ENCODE results near the gene SORT1.

The SORT1 gene

GRCh38 chr1:109280862-109281261 lies 116.9 kb downstream of the SORT1 start (continued):
- TF ChIP-seq TOX (CRISPR knock-in tag; IDR thresholded peaks at IDR 0.05; ENCODE audit: borderline replicate concordance): no peak

DNA sequence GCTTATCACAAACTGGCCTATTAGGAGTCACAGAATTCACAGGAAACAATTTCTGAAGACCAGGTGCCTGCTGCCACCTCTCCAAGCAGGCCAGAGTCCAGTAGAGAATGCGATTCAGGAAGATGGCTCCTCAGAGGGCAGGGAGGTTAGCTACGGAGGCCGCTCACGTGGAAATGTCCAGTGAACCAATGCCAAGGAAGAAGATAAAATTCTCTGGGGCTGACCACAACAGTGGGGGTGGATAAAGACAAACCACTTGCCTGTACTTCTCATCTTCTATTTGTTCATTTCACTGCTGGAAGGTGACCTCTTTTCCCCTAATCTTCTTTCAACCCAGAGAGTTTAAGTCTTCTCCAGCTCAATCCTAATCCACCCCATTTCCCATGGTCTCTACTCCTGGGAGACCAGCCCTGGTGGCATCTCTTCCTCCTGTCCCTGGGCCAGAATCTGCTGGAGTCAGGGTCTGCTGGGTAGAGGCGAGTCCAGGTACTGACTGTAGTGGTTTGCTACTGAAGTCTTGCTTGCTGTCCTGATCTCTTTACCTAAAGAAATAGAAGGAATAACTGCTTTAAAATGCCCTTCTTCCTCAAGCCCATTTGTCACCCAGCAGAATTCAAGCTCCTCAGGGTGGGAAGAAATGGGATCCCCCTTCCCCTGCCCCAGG lies 118.0 kb downstream of the SORT1 start:
- TF ChIP-seq OSR1 (CRISPR knock-in tag; IDR thresholded peaks at IDR 0.05) (no peak), GLIS3 (CRISPR knock-in tag; IDR thresholded peaks at IDR 0.05) (no peak), TCF4 (CRISPR knock-in tag; IDR thresholded peaks at IDR 0.05; ENCODE audit: borderline replicate concordance) (no peak), POU6F1 (CRISPR knock-in tag; IDR thresholded peaks at IDR 0.05; ENCODE audit: borderline replicate concordance, low read depth) (no peak), PATZ1 (CRISPR knock-in tag; IDR thresholded peaks at IDR 0.05; ENCODE audit: borderline replicate concordance) (no peak)
- TF ChIP-seq, protein P1, sequence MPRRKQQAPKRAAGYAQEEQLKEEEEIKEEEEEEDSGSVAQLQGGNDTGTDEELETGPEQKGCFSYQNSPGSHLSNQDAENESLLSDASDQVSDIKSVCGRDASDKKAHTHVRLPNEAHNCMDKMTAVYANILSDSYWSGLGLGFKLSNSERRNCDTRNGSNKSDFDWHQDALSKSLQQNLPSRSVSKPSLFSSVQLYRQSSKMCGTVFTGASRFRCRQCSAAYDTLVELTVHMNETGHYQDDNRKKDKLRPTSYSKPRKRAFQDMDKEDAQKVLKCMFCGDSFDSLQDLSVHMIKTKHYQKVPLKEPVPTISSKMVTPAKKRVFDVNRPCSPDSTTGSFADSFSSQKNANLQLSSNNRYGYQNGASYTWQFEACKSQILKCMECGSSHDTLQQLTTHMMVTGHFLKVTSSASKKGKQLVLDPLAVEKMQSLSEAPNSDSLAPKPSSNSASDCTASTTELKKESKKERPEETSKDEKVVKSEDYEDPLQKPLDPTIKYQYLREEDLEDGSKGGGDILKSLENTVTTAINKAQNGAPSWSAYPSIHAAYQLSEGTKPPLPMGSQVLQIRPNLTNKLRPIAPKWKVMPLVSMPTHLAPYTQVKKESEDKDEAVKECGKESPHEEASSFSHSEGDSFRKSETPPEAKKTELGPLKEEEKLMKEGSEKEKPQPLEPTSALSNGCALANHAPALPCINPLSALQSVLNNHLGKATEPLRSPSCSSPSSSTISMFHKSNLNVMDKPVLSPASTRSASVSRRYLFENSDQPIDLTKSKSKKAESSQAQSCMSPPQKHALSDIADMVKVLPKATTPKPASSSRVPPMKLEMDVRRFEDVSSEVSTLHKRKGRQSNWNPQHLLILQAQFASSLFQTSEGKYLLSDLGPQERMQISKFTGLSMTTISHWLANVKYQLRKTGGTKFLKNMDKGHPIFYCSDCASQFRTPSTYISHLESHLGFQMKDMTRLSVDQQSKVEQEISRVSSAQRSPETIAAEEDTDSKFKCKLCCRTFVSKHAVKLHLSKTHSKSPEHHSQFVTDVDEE (CRISPR knock-in tag; IDR thresholded peaks at IDR 0.05): no peak
- TF ChIP-seq, protein P2, sequence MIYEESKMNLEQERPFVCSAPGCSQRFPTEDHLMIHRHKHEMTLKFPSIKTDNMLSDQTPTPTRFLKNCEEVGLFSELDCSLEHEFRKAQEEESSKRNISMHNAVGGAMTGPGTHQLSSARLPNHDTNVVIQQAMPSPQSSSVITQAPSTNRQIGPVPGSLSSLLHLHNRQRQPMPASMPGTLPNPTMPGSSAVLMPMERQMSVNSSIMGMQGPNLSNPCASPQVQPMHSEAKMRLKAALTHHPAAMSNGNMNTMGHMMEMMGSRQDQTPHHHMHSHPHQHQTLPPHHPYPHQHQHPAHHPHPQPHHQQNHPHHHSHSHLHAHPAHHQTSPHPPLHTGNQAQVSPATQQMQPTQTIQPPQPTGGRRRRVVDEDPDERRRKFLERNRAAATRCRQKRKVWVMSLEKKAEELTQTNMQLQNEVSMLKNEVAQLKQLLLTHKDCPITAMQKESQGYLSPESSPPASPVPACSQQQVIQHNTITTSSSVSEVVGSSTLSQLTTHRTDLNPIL (CRISPR knock-in tag; IDR thresholded peaks at IDR 0.05; ENCODE audit: low read depth): no peak
- no peak for ATAC-seq

DNA sequence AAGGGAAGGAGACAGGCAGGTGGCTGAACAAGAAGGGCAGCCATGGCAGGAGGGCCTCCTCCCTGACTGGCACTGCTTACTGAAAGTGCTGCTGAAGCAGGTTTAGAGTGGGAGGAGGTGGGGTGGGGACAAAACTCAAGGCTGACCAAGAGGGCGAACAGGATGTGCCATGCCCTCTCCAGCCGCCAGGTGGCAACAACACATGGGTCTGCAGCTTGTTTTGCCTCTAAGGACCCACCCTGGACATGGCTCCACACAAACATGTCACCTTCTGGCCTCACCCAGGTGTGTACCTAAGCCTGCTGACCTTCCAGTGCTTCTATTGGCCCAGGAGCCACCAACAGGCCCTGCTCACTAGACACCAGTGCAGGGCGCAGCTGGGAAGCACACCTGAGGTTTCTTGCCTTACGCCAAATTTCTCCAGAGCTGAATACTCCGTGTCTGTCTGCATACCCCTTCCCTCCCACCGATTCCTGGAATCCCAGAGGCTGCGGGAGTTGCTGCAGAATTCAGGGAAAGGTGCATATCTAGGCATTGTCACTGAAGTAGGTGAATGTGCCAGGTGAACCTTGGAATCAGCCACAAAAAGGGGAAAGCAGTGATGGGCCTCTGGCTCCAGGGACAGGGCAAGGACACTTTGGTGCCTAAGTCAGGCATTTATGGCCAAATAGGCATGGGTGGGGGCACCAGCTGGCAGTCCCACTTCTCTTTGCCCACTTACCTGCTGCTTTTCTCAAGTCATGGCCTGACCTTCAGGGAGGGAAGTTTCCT lies 120.1 kb downstream of the SORT1 start:
- peak; percentile 83 for ATAC-seq
- TF ChIP-seq TOX (CRISPR knock-in tag; IDR thresholded peaks at IDR 0.05; ENCODE audit: borderline replicate concordance): no peak

DNA sequence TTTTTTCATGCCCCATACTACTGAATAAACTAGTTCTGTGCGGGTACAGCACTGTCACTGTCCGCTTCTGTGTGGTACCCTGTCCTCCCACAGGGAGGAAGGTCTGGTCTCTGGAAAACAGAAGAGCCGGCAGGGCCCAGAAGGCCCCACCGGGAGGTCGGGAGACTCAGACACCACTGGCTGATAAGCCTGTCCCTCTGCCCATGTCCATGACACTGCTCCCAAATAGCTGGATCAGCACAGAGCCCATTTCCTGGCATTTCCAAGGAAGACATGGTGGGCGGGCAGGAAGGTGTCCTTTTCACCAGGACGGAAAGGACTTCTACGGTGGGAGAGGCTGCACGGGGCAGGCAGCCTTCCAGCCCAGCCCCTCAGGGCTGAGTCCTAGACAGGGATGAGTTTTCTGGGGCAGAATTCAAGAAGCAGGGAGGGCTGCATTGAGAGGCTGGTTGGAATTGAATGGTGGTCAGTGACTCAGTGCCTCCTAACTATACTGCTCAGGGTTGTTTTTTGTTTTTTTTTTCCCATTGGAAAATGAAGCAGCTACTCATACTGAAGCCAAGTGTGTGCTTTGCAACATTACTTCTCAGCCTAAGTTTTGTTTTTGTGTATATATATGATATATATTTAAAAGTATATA lies 121.9 kb downstream of the SORT1 start:
- peak; percentile 15 for ATAC-seq
- TF ChIP-seq ARNTL (CRISPR knock-in tag; IDR thresholded peaks at IDR 0.05; ENCODE audit: borderline replicate concordance, low read depth): no peak
- no peak for TF ChIP-seq RARB (CRISPR knock-in tag; IDR thresholded peaks at IDR 0.05)
- TF ChIP-seq BACH2 (CRISPR knock-in tag; IDR thresholded peaks at IDR 0.05; ENCODE audit: borderline replicate concordance): no peak
- no peak for TF ChIP-seq TCF4 (CRISPR knock-in tag; IDR thresholded peaks at IDR 0.05; ENCODE audit: borderline replicate concordance)
- TF ChIP-seq ESRRG (CRISPR knock-in tag; IDR thresholded peaks at IDR 0.05): no peak
- TF ChIP-seq SNAI2 (CRISPR knock-in tag; IDR thresholded peaks at IDR 0.05): no peak
- TF ChIP-seq ISL1 (CRISPR knock-in tag; IDR thresholded peaks at IDR 0.05): no peak
- no peak for TF ChIP-seq ZC3H10 (CRISPR knock-in tag; IDR thresholded peaks at IDR 0.05)
- TF ChIP-seq ZFP30 (CRISPR knock-in tag; IDR thresholded peaks at IDR 0.05): no peak
- TF ChIP-seq, protein P3, sequence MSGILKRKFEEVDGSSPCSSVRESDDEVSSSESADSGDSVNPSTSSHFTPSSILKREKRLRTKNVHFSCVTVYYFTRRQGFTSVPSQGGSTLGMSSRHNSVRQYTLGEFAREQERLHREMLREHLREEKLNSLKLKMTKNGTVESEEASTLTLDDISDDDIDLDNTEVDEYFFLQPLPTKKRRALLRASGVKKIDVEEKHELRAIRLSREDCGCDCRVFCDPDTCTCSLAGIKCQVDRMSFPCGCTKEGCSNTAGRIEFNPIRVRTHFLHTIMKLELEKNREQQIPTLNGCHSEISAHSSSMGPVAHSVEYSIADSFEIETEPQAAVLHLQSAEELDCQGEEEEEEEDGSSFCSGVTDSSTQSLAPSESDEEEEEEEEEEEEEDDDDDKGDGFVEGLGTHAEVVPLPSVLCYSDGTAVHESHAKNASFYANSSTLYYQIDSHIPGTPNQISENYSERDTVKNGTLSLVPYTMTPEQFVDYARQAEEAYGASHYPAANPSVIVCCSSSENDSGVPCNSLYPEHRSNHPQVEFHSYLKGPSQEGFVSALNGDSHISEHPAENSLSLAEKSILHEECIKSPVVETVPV (CRISPR knock-in tag; IDR thresholded peaks at IDR 0.05): no peak
- no peak for TF ChIP-seq ZNF8 (CRISPR knock-in tag; IDR thresholded peaks at IDR 0.05)
- TF ChIP-seq, protein P1 (CRISPR knock-in tag; IDR thresholded peaks at IDR 0.05): no peak
- no peak for TF ChIP-seq CSDC2 (CRISPR knock-in tag; IDR thresholded peaks at IDR 0.05)
- TF ChIP-seq PPARA (CRISPR knock-in tag; IDR thresholded peaks at IDR 0.05; ENCODE audit: borderline replicate concordance): no peak
- TF ChIP-seq, protein P2 (CRISPR knock-in tag; IDR thresholded peaks at IDR 0.05; ENCODE audit: low read depth): no peak

Data from SK-N-SH treated with all-trans-retinoic acid at 6 μM for 48 hours (cell line).